Stimulated activated naive CD8-positive, alpha-beta T cell treated with anti-CD3 and anti-CD28 coated beads, Interleukin-15, amount 100 ng/mL, for 72 hours (primary cell): ENCODE data around the gene FAM20C.
A peak's percentile ranks its signal among the peaks of the same experiment; 100 is the strongest.

Source experiments
- ATAC-seq: fragments of 150-1000 bp; cut with Tn5 transposase; 2 replicates; pipeline ENCODE4 v1.10.0; 2021; ENCODE audit warnings: mild to moderate bottlenecking, moderate library complexity
- DNase-seq, 2 donors: peaks; one replicate each; pipeline ENCODE4 v3.0.0; 2021 to 2022
- H3K27ac Mint-ChIP-seq, 2 donors: one replicate each; pipeline ENCODE4 v1.8.0; 2022; ENCODE audit warnings: mild to moderate bottlenecking in 2 of 2, mixed read lengths in 2 of 2, moderate library complexity in 2 of 2
- H3K27me3 Mint-ChIP-seq: one replicate; pipeline ENCODE4 v1.8.0; 2022; ENCODE audit warnings: mixed read lengths
- H3K4me1 Mint-ChIP-seq: one replicate; pipeline ENCODE4 v1.8.0; 2022; ENCODE audit warnings: mild to moderate bottlenecking, mixed read lengths
- H3K4me3 Mint-ChIP-seq, 2 donors: one replicate each; pipeline ENCODE4 v1.8.0; 2022; ENCODE audit warnings: mild to moderate bottlenecking in 2 of 2, mixed read lengths in 2 of 2, moderate library complexity in 1 of 2
- H3K9me3 Mint-ChIP-seq, 2 donors: one replicate each; pipeline ENCODE4 v1.8.0; 2022; ENCODE audit warnings: mixed read lengths in 2 of 2

FAM20C gene

GRCh38 chr7:302054-302992, 110.0 kb downstream of the FAM20C start:
- DNase-seq (no peak), ATAC-seq (no peak)
- Mint-ChIP-seq H3K4me3 (no peak overlapping the region), H3K27me3 (peaks cover 5% of the 10 kb centered on the region), H3K4me1 (no peaks in the 10 kb centered on the region), H3K9me3 (peaks cover 6 to 8% of the 10 kb centered on the region in 2 donors), H3K27ac (no peak overlapping the region)

- Mint-ChIP-seq H3K27me3 (peaks cover 5% of the 10 kb centered on the region), H3K4me1 (no peaks in the 10 kb centered on the region), H3K4me3 (no peak overlapping the region), H3K9me3 (peaks cover 6 to 16% of the 10 kb centered on the region in 2 donors), H3K27ac (no peak overlapping the region)
- ATAC-seq, result no peak
- DNase-seq, result no peak
Observed at GRCh38 chr7:303425-303824, 111.1 kb downstream of the FAM20C start.

- Mint-ChIP-seq H3K4me1 (no peaks in the 10 kb centered on the region), H3K27ac (no peak overlapping the region), H3K27me3 (peaks cover 6% of the 10 kb centered on the region), H3K4me3 (no peak overlapping the region), H3K9me3 (peaks cover 6 to 16% of the 10 kb centered on the region in 2 donors)
- ATAC-seq (no peak), DNase-seq (no peak)
Observed at GRCh38 chr7:303884-304573, 111.7 kb downstream of the FAM20C start.

GRCh38 chr7:304574-305409, 112.4 kb downstream of the FAM20C start:
- H3K9me3 Mint-ChIP-seq, result peaks cover 6 to 16% of the 10 kb centered on the region in 2 donors
- no peaks in the 10 kb centered on the region for H3K4me1 Mint-ChIP-seq
- no peak overlapping the region for H3K4me3 Mint-ChIP-seq
- no peak overlapping the region for H3K27ac Mint-ChIP-seq
- ATAC-seq (no peak), DNase-seq (no peak)
- H3K27me3 Mint-ChIP-seq, result peaks cover 13% of the 10 kb centered on the region

- Mint-ChIP-seq H3K27me3 (peaks cover 13% of the 10 kb centered on the region), H3K27ac (no peak overlapping the region), H3K4me3 (no peak overlapping the region), H3K9me3 (peaks cover 6 to 16% of the 10 kb centered on the region in 2 donors), H3K4me1 (no peaks in the 10 kb centered on the region)
- ATAC-seq (no peak), DNase-seq (no peak)
Observed at GRCh38 chr7:305410-306151, 113.2 kb downstream of the FAM20C start.

- peak overlapping the region in 1 of 2 donors; percentile 68 for H3K27ac Mint-ChIP-seq
- ATAC-seq (no peak), DNase-seq (no peak)
Observed at GRCh38 chr7:307970-308369, 115.6 kb downstream of the FAM20C start.

GRCh38 chr7:309586-310228, 117.3 kb downstream of the FAM20C start:
- ATAC-seq (no peak), DNase-seq (no peak)
- H3K27me3 Mint-ChIP-seq, result peaks cover 40% of the 10 kb centered on the region
- no peak overlapping the region for H3K27ac Mint-ChIP-seq
- no peak overlapping the region for H3K4me3 Mint-ChIP-seq
- no peaks in the 10 kb centered on the region for H3K4me1 Mint-ChIP-seq
- H3K9me3 Mint-ChIP-seq, result peaks cover under 1 to 12% of the 10 kb centered on the region in 2 donors

More at GRCh38 chr7:307970-308369, 115.6 kb downstream of the FAM20C start:
- no peak overlapping the region for H3K4me3 Mint-ChIP-seq
- no peaks in the 10 kb centered on the region for H3K4me1 Mint-ChIP-seq
- peaks cover 32% of the 10 kb centered on the region for H3K27me3 Mint-ChIP-seq
- peaks cover 6 to 16% of the 10 kb centered on the region in 2 donors for H3K9me3 Mint-ChIP-seq
